ENCODE results near the gene PRDX5.

PRDX5 gene

DNA sequence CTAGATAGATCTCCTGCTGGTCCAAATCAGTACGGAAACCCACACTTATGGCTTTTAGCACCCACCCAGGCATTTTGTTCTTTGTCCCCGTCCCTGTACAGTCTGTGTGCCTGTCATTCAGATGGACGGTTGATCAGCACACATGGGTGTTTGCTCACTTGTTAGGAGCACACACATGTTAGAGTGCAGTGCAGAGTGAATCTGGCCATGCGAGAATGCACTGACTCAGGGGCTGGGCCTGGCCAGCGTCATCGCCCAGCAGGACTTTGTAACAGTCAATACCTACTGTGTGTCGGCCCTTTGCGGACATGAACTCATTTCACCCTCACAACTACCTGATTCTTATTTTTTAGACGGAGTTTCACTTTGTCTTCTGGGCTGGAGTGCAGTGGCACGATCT is 44.4 kb downstream of the PRDX5 start:
- no peak for DNase-seq (ENCODE audit: low spot score)

DNA sequence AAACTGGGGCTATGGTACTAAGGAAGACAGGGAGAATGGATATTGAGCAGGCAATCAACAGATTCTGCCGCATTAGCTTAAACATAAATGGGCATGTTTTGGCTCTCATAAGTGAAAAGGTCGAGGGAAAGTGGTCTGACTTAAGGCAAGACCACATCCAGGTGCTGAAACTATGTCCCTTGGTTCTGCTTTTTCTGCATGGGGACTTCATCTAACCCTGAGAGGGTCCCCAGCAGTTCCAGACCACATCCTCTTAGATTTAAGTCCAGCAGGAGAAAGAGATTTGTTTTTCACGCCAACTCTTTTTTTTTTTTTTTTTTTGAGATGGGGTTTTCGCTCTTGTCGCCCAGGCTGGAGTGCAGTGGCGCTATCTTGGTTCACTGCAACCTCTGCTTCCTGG is 46.5 kb downstream of the PRDX5 start:
- DNase-seq (ENCODE audit: low spot score), result no peak

DNA sequence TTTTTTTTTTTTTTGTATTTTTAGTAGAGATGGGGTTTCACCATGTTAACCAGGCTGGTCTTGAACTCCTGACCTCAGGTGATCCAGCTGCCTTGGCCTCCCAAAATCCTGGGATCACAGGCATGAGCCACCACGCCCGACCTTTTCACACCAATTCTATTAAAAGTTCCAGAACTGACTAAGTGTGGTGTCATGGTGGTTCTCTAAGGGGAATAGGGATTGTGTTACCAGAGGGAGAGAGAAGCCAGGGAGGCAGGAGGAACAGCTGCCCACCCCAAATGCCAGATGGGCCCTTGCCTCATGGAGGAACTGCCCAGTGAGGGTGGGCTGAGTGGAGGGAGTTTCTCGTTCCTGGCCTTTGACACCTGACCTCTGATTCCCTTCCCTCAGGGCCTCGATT is 47.0 kb downstream of the PRDX5 start:
- DNase-seq (ENCODE audit: low spot score), result no peak

DNA sequence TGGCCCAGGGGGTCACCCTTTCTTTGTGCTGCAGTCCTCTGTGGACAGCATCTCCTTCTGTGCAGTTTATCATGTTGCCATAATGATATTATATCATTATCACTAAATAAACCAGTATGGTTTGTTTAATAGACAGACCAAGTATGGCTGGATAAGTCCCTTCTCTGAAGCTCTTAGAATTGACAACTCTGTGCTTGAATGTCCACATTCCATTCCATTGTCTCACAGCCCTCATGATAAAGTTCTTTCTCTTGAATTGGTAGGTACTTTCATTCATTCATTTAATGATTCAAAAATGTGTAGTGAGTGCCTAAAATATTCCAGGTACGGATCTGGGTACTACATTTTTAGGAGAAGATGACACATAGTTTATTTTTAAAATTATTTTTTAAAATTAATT is 48.8 kb downstream of the PRDX5 start:
- DNase-seq (ENCODE audit: low spot score), result no peak

DNA sequence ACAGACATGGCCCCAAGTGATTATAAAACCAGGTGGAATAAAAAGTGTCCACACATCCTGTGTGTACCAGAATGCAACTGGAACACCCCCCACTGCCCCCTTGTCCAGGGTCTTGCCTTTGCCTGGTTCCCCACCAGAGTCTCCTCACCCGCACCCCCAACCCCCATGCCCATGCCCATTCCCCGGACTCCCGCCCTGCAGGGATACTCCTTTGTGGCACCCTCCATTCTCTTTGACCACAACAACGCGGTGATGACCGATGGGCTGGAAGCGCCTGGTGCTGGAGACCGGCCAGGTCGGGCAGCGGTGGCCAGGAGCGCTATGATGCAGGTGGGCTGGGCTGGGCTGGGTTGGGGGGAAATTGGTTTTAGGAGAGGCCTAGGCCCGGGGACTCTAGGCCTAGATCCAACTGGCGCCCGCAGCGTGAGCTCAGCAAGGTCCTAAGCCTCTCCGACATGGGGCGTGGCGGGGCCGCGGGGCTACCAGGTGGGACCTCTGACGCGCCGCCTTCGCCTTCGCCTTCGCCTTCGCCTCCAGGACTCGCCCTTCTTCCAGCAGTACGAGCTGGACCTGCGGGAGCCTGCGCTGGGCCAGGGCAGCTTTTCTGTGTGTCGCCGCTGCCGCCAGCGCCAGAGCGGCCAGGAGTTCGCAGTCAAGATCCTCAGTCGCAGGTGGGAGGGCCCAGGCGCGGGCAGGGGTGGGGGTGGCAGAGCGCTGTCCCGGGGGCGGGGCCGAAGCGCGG is 50.2 kb downstream of the PRDX5 start:
- DNase-seq (ENCODE audit: low spot score), result no peak

DNA sequence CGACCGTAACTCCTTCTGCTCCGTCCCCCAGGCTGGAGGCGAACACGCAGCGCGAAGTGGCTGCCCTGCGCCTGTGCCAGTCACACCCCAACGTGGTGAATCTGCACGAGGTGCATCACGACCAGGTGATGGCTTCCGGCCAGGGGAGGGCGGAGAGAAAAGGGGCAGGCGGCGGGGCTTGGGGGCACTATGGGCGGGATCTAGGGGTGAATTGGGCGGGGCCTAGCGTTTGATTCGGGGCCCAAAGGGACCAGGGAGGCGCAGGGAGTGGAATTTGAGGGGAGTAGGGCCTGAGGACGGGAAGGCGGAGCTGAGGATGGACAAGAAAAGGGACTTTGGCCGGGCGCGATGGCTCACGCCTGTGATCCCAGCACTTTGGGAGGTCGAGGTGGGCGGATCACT is 50.8 kb downstream of the PRDX5 start:
- DNase-seq (ENCODE audit: low spot score), result no peak

DNA sequence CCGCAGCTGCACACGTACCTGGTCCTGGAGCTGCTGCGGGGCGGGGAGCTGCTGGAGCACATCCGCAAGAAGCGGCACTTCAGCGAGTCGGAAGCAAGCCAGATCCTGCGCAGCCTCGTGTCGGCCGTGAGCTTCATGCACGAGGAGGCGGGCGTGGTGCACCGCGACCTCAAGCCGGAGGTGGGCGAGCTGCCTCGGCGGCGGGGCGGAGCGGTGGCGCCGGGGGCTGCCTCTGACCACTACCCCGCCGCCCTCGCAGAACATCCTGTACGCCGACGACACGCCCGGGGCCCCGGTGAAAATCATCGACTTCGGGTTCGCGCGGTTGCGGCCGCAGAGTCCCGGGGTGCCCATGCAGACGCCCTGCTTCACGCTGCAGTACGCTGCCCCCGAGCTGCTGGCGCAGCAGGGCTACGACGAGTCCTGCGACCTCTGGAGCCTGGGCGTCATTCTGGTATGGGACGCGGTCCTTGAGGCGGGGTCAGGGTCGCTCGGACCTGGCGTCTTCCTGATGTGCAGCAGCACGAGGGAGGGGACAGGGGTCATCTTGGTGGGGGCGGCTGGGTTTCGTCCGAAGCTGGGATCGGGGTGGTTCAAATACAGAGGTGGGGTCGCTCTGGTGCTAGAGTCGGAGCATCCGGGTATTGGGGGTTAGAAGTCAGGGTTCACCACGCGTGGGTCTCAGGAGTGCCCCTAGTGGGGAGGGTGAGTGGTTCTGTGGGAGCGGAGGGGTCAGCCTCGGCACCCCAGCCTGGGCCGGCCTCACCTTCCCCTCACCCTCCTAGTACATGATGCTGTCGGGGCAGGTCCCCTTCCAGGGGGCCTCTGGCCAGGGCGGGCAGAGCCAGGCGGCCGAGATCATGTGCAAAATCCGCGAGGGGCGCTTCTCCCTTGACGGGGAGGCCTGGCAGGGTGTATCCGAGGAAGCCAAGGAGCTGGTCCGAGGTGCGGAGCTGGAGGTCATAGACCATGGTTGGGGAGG is 51.8 kb downstream of the PRDX5 start:
- DNase-seq (ENCODE audit: low spot score), result no peak

DNA sequence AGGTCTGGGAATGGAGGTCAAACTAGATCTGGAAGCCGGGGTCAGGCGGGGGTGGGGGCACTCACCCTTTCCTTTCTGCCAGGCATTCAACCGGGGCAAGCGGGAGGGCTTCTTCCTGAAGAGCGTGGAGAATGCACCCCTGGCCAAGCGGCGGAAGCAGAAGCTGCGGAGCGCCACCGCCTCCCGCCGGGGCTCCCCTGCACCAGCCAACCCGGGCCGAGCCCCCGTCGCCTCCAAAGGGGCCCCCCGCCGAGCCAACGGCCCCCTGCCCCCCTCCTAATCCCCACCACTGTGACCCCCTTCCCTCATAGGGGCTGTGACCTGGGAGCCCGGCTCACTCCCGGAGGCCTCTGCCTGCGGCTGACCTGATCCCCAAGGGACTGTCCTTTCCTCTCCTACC is 53.3 kb downstream of the PRDX5 start:
- DNase-seq (ENCODE audit: low spot score), result no peak

Data from HuH-7.5 (cell line).